A673 (cell line): ENCODE results near the gene KIRREL3.

Experiments used
- CTCF ChIP-seq: fragments of 300-800, 200-600 bp; sonication (generic); conservative IDR thresholded peaks from 2 replicates; pipeline ENCODE4 v1.5.1; 2017; ENCODE audit warnings: low read depth, mild to moderate bottlenecking, antibody characterized with exemption, low read length, moderate library complexity, mixed read lengths
- EZH2 ChIP-seq: fragments of 200-600 bp; sonication (generic); IDR thresholded peaks from 2 replicates; pipeline ENCODE4 v1.6.1; 2017; ENCODE audit warnings: borderline replicate concordance, low read depth, mild to moderate bottlenecking, mixed read lengths, antibody characterized with exemption, low read length; ENCODE audit not compliant: poor library complexity, severe bottlenecking

- TF ChIP-seq CTCF (no peak), EZH2 (no peak)
Measured at GRCh38 chr11:126416542-126417090, 584.0 kb downstream of the KIRREL3 start.
